Measurements from ENCODE around the gene RAD51B.

Gene RAD51B

DNA sequence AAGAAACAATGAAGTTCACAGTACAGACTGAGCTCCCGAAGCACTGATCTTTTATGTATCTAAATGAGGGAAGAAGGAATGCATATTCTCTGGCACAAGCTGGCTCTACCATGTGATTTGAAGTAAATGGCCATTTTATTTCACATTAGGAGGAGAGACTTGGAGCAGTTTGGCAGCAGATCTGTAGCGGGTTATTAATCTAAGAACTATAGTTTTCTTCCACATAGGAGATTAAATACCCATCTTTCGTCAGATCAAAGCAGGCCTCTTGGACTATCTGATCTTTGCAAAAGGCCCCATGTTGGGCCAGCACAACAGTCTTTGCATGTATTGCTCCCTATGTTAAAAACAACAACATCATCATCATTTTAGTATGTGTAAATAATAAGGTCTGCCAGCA lies 495.5 kb downstream of the RAD51B start:
- DNase-seq, result no peak

DNA sequence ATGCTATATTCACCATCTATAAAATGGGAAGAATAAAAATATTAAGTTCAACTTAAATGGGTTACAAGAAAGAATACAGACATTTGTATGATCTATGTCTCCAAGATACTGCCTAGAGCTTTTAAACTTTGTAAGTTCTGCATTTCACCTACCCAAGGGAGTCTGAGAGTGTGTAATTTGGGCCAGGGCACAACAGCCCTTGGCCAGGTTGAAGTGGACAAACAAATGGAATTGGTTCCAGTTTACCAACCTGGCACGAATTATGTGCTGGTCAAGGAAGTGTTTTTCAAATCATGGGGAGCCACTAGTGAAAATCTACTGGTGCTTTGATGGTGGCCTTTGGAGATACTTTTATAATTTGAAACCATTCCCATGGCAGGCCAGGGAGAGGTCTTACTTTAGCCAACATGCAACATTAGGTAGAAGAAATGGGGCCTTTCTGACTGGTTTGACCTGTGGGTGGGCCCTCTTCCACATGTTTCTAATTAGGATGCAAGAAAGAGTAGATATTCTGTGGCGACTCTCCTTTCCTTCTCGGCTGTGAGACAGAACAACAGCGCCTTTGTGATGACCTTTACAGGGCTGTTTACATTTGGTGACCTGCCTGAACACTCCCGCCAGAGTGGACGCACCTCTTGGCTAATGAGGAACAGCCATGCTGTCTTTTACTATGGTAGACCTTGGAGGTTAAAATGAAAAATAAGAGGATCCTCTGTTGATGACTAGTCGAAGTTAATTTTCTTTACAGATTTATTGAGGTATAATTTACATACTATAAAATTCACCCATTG lies 496.7 kb downstream of the RAD51B start:
- no peak for DNase-seq

DNA sequence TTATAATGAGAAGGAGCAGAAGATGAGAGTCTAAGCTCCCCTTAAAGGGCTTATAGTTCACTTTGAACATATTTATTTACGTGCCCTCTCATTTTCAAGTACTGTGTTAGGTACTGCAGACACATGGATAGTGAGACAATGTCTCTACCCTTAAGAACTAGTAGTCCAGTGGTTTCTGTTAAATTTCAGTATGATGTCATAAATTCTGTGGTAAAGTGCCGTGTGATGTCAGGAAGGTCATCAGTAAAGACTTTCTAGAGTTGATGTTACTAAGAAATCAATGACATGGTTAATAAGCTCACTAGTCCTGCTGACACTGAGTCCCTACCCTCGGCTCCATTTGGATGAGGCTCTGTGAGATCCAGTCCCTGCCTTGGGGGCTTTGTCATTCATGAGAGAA lies 497.7 kb downstream of the RAD51B start:
- no peak for DNase-seq

DNA sequence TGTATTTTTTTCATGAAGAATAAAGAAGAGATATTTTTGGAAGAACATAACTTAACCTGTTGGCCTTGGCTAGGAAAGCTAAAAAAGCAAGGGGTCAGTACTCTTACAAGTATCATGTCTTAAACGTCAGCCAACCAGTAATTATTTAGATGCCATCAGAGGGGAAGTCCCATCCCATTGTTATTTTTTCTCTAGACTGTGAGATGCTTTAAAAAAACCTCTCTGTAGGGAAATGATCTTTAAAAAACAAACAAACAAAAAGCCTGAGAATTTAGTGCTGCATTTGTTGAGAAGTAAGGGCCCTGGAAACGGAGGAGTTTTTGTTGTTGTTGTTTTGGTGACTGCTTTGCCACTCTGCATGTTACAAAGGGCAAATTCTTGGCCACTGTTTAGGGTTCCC lies 499.2 kb downstream of the RAD51B start:
- DNase-seq, result no peak

DNA sequence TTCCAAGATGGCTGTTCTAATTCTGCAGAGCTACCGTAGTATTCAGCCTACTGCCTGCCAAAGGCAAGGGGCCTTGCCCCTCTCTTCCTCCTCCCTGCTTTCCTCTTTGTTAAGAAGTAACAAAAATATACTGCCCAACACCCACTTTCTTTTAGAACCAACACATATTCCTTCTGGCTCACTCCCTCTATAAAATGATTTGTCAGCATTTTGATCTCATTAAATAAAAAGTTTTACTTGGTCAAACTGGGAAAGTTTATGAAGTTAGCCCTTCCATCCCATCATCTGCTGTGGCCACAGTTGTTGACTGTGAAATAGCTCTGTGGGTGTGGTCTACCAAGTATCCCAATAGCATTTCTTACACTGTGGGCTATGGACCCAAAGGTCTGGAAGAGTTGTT lies 500.9 kb downstream of the RAD51B start:
- DNase-seq, result no peak

DNA sequence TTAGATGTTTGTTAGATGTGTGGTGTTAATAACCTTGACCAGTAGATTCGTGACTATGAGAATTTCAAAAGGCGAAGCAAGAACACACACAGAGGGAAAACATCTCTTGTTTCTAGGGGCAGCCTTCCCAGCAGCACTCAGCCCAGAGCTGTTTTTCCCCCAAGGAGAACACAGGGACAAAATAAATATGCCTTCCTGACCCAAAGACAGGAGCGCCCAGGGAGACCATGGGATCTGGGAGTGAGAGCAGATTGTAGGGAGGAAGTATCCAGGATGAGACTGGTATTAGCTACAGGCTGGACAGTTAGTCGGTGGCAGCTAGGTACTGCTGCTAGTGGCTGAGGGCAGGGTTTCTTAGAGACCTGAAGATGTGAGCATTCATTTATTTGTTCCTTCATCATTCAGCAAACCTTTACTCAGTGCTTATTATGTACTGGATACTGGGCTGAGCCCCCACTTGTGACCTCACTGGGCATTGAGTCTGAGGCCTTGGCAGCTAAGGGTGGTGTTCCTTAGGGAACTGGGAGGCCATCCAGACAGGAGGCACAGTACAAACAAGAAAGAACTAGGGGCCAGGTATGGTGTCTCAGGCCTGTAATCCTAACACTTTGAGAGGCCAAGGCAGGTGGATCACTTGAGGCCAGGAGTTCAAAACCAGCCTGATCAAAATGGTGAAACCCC lies 503.5 kb downstream of the RAD51B start:
- no peak for DNase-seq

DNA sequence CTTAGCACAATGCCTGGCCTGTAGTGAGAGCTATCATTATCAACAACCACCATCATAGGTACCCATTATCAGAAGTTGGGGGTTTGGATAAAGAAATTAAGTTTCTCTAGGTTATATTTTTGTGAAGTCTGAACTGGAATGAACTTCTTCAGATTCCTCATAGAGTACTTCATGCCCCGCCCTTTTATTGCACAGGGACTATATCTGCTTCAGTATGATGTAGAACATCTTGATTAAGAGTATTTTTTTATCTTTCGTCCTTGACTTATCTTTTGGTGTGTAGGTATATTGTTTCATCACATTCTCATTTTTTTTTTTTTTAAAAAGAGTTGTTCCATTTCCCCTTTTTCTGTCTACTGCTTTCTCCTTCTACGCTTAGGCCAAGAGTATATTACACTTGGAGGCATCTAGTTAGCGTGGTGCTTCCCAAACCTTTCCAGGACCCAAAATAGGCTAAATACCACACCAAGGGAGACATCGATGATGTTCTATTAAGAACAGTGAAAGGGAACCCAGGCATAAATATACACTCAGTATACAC lies 505.8 kb downstream of the RAD51B start:
- no peak for DNase-seq

DNA sequence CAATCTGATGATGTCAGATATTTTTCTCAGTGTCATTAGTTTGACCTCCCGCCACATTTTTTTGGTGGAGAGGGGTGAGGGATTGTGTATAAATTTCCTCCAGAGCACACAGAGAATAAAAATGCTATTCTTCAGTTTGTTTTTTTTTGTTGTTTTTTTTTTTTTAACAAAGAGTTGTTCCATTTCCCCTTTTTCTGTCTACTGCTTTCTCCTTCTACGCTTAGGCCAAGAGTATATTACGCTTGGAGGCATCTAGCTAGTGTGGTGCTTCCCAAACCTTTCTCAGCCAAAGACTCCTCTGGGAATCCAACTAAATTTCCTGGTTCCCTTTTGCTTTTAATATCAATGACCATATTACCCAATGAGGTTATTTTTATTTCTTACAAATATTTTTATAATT lies 507.7 kb downstream of the RAD51B start:
- DNase-seq, result no peak

DNA sequence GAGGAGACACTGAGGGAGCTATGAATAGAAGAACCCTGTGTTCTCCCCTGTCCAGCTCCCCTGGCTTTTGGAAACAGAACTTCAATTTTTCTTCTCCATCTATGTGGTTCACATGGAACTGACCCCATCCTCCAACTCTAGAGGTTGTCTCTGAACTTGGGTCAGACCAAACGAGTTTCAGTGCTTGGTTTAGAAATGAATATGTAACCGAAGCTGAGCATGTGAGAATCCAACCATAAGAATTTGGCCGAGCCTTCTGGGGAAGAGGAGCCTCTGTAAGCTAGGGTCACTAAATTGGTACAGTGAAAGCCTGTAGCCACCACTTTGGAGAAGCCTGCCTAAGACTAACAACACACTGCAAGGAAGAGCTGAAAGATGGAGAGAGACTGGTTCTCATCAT lies 508.9 kb downstream of the RAD51B start:
- no peak for DNase-seq

DNA sequence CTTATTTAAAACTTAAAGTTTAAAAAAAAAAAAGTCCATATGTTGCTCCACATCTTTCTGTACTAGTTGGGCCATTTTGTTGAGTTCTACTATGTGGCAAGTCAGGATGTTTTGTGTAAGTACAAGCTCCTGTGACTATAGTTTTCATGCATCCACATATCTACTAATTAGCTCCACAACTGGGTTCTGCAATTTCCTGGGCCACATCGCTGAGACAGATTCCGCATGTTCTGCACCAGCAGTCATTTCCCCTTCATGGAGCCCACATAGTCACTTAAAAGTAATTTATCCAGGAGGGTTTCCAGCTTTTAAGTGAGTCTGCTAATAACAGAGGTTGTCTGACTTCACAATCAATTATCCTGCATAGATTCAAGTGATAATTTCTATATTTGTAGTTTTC lies 511.8 kb downstream of the RAD51B start:
- no peak for DNase-seq

DNA sequence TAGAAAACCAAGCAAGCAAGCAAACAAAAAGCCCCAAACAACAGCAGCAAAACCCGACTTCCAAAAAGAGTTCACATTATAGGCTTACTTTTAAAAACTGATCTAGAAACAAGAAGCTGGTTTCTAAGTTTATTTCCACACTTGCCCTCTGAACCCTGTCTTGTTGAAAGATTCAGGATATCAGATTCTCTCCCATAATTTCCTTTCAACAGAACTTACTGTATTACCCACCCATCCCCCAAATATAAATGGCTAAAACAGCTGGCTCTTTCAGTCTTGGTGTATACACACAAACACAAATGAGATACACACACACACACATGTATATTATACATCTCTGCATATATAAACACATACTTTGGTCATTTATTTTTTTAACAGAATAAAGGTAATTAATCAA lies 512.4 kb downstream of the RAD51B start:
- no peak for DNase-seq

DNA sequence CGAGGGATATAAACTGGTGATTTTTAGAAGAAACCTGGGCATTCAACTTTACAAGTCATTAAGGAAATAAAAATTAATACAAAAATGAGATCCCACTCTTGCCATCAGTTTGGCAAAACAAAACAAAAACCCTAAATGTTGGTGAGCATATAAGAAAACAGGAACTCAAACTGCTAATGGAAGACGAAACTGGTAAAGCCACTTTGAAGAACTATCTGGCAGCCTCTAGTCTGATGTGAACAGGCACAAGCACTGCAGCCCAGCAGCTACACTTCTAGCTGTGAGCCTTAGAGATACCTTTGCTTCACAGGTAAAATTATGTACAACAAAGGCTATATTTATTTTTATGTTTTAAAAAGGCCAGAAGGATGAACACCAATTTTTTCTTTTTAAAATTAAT lies 513.7 kb downstream of the RAD51B start:
- DNase-seq, result no peak

DNA sequence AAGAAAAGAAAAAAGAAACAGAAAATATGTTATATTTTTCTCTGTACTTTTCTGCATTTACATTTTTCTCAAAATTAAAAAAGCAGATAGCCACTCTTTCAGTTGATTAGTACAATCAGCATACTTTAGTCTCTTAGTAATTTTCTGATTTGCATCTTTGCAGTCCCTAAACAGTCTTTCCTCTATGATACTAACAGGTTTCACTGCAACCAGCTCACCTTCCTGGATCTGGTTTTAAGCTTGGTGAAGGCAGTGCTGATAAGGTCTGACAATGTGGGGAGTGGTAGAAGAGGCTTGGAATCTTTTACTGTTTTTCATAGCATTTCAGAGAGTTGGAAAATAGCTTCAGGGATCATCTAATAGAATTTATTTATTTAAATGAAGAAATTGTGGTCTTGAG lies 515.7 kb downstream of the RAD51B start:
- DNase-seq, result no peak

DNA sequence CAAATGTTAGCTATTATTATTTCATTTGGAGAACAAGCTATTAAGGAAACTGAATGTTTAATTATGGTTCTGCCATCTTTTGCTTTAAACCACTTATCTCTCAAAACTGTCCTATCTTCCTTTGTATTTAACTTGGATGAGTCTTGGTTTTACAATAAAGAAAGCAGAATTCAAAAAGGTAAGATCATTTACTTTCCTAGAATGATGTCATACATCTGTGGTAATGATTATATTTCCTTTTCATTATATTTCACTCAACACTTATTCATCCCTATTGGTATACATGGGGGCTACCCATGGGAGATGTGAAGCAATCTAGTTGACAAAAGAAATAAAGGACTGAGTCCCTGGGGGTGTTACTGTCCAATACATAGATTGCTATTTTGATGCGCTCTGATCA lies 516.6 kb downstream of the RAD51B start:
- no peak for DNase-seq

DNA sequence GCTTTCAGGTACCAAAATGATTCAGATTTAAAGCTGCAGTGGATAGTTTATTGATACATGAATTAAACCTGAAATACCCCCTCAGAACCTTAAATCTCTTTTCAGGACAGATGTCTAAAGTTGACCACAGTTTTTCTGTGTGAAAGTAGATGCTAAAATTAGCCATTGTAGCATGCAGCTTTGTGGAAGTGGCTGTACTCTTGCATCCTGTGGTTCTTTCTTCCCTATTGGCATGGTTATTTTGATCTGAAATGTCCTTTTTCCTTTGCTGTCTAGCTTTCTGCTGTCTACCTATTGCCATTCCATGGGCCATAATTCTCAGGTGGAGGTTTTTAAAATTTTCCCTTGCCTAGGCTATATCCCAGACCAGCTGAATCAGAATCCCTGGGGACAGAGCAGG lies 517.7 kb downstream of the RAD51B start:
- no peak for DNase-seq

DNA sequence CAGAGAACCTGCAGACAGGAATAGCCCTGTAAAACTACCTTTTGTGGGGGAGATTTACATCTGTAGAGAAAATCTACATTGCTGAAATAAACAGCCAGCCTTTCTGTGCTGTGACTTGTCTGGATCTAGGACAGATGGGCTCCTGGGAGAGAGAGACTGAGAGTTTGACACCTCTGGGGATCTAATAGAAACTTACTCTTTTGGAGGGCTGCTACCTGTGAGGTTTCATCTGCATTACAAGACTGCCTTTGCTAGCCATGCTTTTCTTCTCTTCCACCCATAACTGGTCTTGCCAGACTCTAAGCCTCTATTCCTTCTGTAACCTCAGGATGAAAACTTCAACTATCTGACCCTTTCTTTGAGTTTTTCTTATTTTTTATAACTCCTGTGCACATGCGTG lies 520.7 kb downstream of the RAD51B start:
- no peak for DNase-seq

DNA sequence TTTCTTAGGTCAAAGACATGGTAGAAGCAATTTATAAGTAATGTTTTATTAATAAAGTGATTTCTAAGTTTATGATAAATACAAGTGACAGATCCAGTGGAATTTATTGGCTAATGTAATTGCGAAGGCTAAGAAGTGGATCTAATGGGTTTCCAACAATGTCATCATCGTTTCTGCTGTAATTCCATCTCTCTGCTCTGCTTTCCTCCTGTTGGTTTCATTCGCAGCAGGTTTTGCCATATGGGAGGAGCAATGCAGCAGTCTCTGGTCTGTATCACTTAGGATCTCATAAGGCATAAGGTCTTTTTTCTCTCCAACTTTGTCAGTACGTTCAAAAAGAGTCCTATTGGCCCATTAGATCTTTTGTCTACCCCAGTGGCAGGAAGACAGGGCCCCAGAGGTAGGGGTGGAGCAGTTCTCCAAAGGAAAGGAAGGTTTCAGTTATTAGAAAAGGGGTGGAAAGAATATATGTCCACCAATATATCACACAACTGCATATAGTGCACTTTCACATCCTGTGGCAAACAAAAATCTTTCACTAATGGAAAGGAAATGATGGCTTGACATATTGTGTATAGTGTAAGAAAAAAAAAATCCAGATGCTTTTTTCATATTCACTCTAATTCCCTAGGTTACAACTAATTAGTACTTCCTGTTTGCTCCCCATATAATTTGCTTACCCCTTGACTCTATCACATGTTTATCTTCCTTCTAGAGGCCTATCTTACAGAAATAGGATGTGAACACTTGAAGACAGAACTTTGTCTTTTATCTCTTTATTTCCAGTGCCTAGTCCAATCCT lies 522.0 kb downstream of the RAD51B start:
- no peak for DNase-seq

DNA sequence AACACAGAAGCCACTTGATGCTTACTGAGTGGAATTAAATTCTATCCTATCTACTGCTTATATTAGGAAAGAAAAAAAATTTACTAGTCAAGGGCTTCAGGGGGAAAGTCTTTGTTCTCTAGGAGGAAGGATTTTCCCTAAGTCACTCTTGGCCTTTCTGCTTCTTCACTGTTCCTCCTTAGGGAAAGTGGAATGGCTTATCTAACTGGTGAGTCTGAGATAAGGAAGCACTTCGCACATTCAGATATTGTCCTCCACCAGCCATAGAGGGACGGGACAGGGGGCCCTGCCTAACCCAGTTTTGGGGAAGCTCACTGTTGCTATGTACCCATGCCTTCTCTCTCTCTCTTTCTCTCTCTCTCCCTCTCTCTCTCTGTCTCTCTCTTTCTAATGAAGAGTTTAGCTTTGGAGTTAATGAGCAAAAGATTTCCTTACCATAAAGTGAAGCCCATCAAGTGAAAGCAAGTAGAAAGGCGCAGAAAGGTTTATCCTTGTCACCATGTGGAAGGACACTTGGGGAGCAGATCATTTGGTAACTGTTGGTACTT lies 522.7 kb downstream of the RAD51B start:
- no peak for DNase-seq

DNA sequence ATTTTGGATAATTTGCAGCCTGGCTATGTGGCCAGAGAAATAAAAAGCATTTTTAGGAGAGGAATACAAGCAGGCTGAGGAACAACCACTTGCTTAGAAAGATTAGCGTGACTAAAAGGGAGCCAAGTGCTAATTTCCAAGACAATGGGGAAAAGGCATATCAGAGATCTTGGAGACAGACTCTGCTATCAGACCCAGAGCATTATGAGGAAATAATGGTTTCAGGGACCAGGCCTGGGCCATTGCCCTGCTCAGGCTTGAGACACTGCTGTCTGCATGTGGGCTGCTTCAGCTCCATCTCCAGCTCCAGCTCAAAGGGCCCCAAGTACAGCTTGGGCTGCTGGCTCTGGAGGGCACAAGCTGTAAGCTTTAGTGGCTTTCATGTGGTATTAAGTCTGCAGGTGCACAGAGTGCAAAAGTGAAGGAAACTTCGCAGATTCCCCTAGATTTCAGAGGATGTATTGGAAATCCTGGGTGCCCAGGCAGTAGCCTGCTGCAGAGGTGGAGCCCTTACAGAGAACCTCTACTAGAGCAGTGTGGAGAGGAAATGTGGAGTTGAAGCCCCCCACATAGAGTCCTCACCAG lies 524.0 kb downstream of the RAD51B start:
- DNase-seq, result no peak

DNA sequence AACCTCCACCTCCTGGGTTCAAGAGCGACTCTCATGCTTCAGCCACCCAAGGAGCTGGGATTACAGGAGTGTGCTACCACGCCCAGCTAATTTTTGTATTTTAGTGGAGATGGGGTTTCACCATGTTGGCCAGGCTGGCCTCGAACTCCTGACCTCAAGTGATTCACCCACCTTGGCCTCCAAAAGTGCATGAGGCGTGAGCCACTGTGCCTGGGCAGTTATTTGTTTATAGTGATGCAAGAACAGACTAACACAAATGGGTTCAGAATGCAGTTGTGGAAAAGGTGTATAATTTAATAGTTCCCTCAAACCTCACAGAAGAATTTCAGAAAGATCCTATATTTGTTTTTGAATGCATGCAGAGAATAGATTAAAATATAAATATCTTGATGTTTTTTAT lies 526.2 kb downstream of the RAD51B start:
- DNase-seq, result no peak

DNA sequence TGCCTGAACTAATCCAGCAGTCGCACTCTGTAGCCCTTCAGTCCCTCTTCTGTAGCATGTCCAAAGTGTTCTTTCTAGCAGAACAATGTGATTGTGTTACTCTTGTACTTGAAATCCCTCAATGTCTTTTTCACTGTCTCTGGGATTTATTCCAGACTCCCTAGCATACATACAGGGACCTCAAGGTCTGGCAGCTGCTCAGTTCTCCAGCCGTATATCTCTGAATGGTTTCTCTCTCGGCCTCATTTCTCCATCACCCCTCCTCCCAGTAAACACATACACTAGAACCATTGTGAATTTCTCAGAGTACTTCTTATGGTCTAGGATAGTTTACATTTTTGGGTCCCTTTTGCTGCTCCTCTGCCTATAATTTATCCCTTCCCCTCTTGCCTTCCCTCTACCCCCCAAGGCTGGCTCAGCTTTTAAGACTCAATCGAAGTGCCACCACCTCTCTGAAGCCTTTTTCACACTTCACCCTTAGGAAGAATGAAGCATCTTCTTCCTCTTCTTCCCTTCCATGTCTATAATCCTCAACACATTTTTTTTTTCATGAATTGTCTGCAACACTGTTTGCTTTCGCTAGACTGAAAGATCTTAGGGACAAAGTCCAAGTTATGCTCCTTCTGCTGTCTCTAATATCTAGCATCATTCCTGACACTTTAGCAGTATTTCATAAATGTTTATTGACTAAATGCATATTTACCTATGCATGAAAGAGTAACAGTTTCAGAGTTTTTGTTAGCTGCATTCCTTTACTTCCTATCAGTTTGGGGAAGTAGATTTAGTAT lies 527.2 kb downstream of the RAD51B start:
- no peak for DNase-seq

All from CD4-positive, alpha-beta T cell treated with Interleukin-6 for 4 hours (primary cell).